ENCODE results near the gene VPS52. TPM values are rescaled to one million over a fixed set of nuclear protein-coding genes. Genes with fewer than 3 reads are reported as not detected.

Gene VPS52
- total RNA-seq, 2 experiments from 2014 or later: 50.4 to 73.5 TPM

DNA sequence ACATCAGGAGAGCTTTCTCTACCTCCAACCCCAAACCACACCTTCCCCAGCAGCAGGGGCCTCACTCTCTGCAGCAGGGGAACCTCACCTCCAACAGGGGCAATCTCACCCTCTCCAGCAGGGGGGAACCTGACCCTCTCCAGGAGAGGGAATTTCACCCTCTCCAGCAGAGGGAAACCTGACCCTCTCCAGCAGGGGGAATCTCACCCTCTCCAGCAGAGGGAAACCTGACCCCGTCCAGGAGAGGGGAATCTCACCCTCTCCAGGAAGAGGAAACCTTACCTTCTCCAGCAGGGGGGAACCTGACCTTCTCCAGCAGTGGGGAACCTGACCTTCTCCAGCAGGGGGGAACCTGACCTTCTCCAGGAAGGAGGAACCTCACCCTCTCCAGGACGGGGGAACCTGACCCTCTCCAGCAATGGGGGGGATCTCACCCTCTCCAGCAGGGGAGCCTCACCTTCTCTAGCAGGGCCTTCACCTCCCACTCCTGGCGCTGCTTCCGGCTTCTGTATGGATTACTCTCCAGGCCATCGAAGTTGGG lies 8.4 kb upstream of the VPS52 start:
- Histone ChIP-seq H3K4me2 (ENCODE audit: low read length) (no peak overlapping the region), H3K9me3 (ENCODE audit: low read length) (no peaks in the 10 kb centered on the region), H3K79me2 (ENCODE audit: insufficient read depth, low read depth, low read length) (peaks cover 9% of the 10 kb centered on the region), H3K9me2 (ENCODE audit: insufficient read depth, low read length) (no peaks in the 10 kb centered on the region), H4K20me1 (ENCODE audit: insufficient read depth, low read length) (peaks cover 2% of the 10 kb centered on the region; the same call in 1 of the 2 replicates), H2AFZ (ENCODE audit: low read length) (no peak overlapping the region), H3K36me3 (ENCODE audit: insufficient read depth, low read length) (peaks cover 90% of the 10 kb centered on the region), H3K4me1 (ENCODE audit: insufficient read depth, low read length, poor library complexity, severe bottlenecking) (peaks cover 41% of the 10 kb centered on the region), H3K27ac (ENCODE audit: low read depth, low read length, poor library complexity, severe bottlenecking) (peak overlapping the region; percentile 93), H3K4me3 (ENCODE audit: low read depth, low read length, poor library complexity, severe bottlenecking) (no peak overlapping the region)
- DNase-seq (ENCODE audit: low spot score): peak; percentile 48
- CTCF ChIA-PET (ENCODE audit: unreplicated experiment): no interaction called here
- intact Hi-C loops (cut with micrococcal nuclease; ENCODE audit: unreplicated experiment): loop anchor here (5.0 kb wide), 2 partner anchors 112 to 147 kb away; partner anchors contain the start of gene KIFC1
- POLR2A ChIA-PET: no interaction called here
- no TSS peak for BruUV-seq (replicated peaks)
- TF ChIP-seq, protein P1, sequence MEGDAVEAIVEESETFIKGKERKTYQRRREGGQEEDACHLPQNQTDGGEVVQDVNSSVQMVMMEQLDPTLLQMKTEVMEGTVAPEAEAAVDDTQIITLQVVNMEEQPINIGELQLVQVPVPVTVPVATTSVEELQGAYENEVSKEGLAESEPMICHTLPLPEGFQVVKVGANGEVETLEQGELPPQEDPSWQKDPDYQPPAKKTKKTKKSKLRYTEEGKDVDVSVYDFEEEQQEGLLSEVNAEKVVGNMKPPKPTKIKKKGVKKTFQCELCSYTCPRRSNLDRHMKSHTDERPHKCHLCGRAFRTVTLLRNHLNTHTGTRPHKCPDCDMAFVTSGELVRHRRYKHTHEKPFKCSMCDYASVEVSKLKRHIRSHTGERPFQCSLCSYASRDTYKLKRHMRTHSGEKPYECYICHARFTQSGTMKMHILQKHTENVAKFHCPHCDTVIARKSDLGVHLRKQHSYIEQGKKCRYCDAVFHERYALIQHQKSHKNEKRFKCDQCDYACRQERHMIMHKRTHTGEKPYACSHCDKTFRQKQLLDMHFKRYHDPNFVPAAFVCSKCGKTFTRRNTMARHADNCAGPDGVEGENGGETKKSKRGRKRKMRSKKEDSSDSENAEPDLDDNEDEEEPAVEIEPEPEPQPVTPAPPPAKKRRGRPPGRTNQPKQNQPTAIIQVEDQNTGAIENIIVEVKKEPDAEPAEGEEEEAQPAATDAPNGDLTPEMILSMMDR (conservative IDR thresholded peaks at IDR 0.05; ENCODE audit: low read length): peak; percentile 78
- no peak for TF ChIP-seq EZH2phosphoT487 (IDR thresholded peaks at IDR 0.05; ENCODE audit: borderline replicate concordance, low read depth, low read length)

DNA sequence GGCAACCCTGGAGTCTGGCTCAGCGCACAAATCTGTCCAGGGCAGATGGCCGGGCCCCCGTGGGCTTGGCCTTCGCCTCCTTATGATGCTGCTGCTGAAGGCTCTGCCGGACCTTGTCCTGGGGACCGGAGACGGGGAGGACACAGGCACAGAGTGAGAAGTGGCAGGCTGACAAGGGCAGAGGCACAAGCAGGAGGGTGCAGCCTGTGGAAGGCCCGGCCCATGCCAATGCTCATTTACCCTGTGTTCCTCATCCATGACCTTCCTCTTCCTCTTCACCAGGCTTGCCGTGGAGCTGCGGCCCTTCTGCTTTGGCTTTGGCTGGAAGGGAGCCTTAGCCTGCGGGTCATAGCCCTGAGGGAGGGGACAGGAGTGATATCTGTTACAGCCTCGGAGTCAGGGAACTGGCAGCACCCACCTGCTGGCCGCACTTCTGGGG lies 7.6 kb upstream of the VPS52 start:
- Histone ChIP-seq H3K4me1 (ENCODE audit: insufficient read depth, low read length, poor library complexity, severe bottlenecking) (peaks cover 49% of the 10 kb centered on the region), H3K79me2 (ENCODE audit: insufficient read depth, low read depth, low read length) (peaks cover 17% of the 10 kb centered on the region), H3K4me2 (ENCODE audit: low read length) (no peak overlapping the region), H3K9me2 (ENCODE audit: insufficient read depth, low read length) (no peaks in the 10 kb centered on the region), H3K9me3 (ENCODE audit: low read length) (no peaks in the 10 kb centered on the region), H2AFZ (ENCODE audit: low read length) (no peak overlapping the region), H3K36me3 (ENCODE audit: insufficient read depth, low read length) (peaks cover 91% of the 10 kb centered on the region), H3K27ac (ENCODE audit: low read depth, low read length, poor library complexity, severe bottlenecking) (peak overlapping the region; percentile 93), H4K20me1 (ENCODE audit: insufficient read depth, low read length) (peaks cover 10% of the 10 kb centered on the region), H3K4me3 (ENCODE audit: low read depth, low read length, poor library complexity, severe bottlenecking) (no peak overlapping the region)
- no peak for TF ChIP-seq EZH2phosphoT487 (IDR thresholded peaks at IDR 0.05; ENCODE audit: borderline replicate concordance, low read depth, low read length)
- TF ChIP-seq, protein P1 (conservative IDR thresholded peaks at IDR 0.05; ENCODE audit: low read length): no peak
- POLR2A ChIA-PET: interaction anchor here (0.8 kb wide), 1 partner anchor 31 kb away, joined by 4 read pairs; no protein-coding TSS in a partner anchor
- CTCF ChIA-PET (ENCODE audit: unreplicated experiment): no interaction called here
- TSS peak; percentile 67 for BruUV-seq (replicated peaks)
- DNase-seq (ENCODE audit: low spot score): no peak
- intact Hi-C loops (cut with micrococcal nuclease; ENCODE audit: unreplicated experiment): loop anchor here (5.0 kb wide), 2 partner anchors 113 to 148 kb away; partner anchors contain the start of gene KIFC1

DNA sequence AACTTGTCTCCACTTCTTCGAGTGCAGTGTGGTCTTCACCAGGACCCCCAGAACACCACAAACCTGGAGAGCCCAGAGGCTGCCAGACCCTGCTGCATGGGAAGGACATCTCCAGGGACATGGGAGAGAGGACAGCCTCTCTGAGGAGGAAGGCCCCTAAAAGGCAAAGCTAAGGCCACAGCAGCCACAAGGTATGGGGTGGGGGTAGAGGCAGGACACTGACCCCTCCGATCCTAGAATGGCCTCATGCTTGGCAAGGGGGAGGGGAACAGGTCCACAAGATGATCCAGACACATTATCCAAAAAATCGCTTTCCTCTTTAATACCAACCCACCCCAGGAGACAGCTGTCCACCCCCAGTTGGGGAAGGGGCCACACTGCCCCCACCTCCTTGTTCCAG lies 7.1 kb upstream of the VPS52 start:
- Histone ChIP-seq H3K79me2 (ENCODE audit: insufficient read depth, low read depth, low read length) (peaks cover 22% of the 10 kb centered on the region), H4K20me1 (ENCODE audit: insufficient read depth, low read length) (peaks cover 15% of the 10 kb centered on the region), H3K9me2 (ENCODE audit: insufficient read depth, low read length) (no peaks in the 10 kb centered on the region), H3K27ac (ENCODE audit: low read depth, low read length, poor library complexity, severe bottlenecking) (peak overlapping the region; percentile 93), H2AFZ (ENCODE audit: low read length) (no peak overlapping the region), H3K36me3 (ENCODE audit: insufficient read depth, low read length) (peaks cover 91% of the 10 kb centered on the region), H3K4me2 (ENCODE audit: low read length) (no peak overlapping the region), H3K4me1 (ENCODE audit: insufficient read depth, low read length, poor library complexity, severe bottlenecking) (peaks cover 54% of the 10 kb centered on the region), H3K9me3 (ENCODE audit: low read length) (no peaks in the 10 kb centered on the region), H3K4me3 (ENCODE audit: low read depth, low read length, poor library complexity, severe bottlenecking) (no peak overlapping the region)
- ChIA-PET CTCF (ENCODE audit: unreplicated experiment) (interaction anchor here (2.7 kb wide), 1 partner anchor 21 kb away, joined by 12 read pairs; no protein-coding TSS in a partner anchor), POLR2A (interaction anchor here (0.8 to 3.2 kb wide), 3 partner anchors 11 to 31 kb away, joined by 3 to 19 read pairs (median 4); partner anchors contain the start of genes PFDN6, RGL2 and WDR46)
- BruUV-seq (replicated peaks): no TSS peak
- TF ChIP-seq EZH2phosphoT487 (IDR thresholded peaks at IDR 0.05; ENCODE audit: borderline replicate concordance, low read depth, low read length): no peak
- TF ChIP-seq, protein P1 (conservative IDR thresholded peaks at IDR 0.05; ENCODE audit: low read length): no peak
- DNase-seq (ENCODE audit: low spot score): no peak
- intact Hi-C loops (cut with micrococcal nuclease; ENCODE audit: unreplicated experiment): loop anchor here (1.0 to 5.0 kb wide), 3 partner anchors 20 to 148 kb away; partner anchors contain the start of gene KIFC1
